HG03565 (cell line): ENCODE data around the gene ZNHIT2.
A peak's percentile ranks its signal among the peaks of the same experiment; 100 is the strongest.
"Not testable (repeated sequence)": the region's sequence is repeated elsewhere in the genome, so short reads cannot be mapped to it uniquely, and the experiment has no call there.

Experiments used
- ATAC-seq: cut with Tn5 transposase; IDR thresholded peaks from one replicate; pipeline ENCODE4 v1.9.1; 2021; ENCODE audit warnings: mild to moderate bottlenecking, moderate library complexity; ENCODE audit not compliant: unreplicated experiment

ZNHIT2 gene

DNA sequence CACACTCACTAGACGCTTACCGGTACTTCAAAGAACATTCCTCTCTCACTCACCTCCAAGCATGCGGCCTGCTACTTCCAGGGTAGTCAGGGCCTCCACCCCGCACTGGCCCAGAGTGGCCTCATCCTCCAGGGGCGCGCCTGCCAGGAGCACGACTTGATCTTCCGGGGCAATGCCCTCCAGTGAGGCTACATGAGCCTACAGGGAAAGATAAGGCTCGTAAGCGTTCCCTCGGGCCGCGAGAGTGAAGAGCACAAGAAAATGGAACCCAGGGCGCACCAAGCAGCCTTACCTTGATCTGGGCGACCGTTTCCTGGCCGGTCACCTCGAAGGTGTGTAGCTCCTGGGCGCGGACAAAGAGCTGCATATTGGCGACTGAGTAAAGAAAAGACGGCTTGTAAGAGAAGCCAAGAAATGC is 4.0 kb upstream of the ZNHIT2 start:
- no peak for ATAC-seq

DNA sequence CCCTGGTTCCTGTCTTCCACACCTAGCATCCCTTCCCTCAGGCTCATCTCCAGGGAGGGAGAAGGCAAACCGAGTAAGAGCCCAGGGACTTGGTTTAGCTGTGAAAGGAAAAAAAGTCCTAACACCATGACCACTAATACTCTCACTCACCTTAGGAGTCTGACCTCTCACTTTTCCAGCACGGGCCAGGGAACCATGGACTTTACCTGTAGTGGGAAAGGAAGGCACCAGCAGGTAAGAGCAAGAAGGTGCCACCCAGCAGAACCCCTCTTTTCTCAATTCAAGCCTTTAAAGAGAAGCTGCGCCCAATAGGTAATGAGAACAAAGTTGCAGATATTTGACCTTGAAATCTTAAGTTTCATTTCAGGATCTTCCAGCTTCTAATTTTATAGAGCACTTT is 3.3 kb upstream of the ZNHIT2 start:
- ATAC-seq = no peak

DNA sequence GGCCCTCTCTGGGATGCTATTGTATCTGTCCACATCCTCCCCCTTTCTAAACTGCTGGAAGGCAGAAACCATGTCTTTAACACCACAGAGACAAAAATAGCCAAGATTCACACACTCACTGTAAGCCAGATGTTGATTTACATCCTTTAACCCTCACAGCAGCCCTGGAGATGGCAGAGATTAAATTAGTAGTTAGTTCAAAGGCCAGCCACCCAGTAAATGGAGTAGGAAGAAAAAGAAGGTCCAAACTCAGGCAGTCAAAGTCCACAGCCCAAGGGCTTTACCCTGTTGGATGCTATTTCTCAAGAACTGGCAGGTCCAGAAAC is 2.1 kb upstream of the ZNHIT2 start:
- no peak for ATAC-seq

DNA sequence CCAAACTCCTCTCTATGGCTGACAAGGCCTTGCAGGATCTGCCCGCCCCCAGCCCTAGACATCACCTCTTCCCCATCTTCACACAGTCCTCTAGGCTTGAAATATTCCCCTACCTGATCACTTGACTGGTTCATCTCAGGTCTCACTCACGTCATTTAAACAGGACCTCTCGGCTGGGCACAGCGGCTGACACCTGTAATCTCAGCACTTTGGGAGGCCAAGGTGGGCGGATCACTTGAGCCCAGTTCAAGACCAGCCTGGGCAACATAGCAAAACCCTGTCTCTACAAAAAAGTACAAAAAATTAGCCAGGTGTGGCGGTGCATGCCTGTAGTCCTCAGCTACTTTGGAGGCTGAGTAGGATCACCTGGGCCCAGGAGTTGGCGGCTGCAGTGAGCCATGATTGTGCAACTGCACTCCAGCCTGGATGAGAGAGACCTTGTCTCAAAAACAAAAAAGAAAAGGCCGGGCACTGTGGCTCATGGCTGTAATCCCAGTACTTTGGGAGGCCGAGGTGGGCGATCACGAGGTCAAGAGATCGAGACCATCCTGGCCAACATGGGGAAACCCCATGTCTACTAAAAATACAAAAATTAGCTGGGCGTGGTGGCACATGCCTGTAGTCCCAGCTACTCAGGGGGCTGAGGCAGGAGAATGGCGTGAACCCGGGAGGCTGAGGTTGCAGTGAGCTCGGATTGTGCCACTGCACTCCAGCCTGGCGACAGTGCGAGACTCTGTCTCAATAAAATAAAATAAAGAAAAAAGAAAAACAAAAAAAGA is 1.6 kb upstream of the ZNHIT2 start:
- ATAC-seq = not testable (repeated sequence)

- ATAC-seq = no peak
These were observed 766 bp upstream of the ZNHIT2 start for GRCh38 chr11:65118097-65118837.

GRCh38 chr11:65116370-65117205 is 913 bp downstream of the ZNHIT2 start:
- ATAC-seq = no peak

DNA sequence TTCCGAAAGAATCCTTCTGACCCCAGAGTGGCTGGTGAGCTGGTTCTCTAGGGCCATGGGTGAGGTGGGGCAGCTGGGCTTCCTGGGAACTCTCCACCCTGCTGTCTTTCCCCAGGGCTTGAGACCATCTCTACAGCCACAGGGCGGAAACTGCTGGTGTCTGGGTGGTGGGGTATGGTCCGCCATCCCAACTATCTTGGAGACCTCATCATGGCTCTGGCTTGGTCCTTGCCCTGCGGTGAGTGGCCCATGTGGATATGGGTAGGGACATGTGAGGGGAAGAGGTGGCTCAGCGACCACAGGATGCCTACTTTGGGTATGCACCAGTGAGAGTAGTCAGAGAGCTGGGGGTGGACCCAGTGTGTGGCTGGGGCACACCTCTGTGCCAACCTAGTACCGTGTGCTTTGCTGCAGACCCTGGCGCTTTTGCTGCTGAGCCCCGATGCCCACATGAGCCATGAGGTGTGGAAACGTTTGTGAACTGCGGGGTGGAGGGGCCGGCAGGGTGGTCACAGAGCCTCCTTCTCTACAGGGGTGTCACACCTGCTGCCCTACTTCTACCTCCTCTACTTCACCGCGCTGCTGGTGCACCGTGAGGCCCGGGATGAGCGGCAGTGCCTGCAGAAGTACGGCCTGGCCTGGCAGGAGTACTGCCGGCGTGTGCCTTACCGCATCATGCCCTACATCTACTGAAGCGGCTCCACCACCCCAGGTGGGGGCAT is 2.0 kb downstream of the ZNHIT2 start:
- ATAC-seq = no peak

GRCh38 chr11:65114538-65115171 is 2.8 kb downstream of the ZNHIT2 start:
- no peak for ATAC-seq

GRCh38 chr11:65113839-65114238 is 3.7 kb downstream of the ZNHIT2 start:
- no peak for ATAC-seq

DNA sequence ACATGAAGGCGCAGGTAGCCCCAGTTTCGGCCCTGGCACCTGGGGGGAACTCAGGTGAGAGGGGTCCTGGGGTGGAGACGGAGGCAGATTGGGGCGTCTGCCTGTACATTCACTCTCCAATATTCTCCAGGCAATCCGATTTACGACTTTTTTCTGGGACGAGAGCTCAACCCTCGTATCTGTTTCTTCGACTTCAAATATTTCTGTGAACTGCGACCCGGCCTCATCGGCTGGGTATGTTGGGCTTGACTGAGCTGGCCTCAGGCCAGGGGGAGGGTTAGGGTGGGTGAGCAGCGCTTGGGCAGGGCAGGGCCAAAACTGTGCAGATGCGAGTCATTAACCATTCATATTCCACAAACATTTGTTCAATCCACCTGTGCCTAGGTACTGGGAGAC is 4.1 kb downstream of the ZNHIT2 start:
- ATAC-seq = no peak

- ATAC-seq = peak; percentile 24
These were observed 4.7 kb downstream of the ZNHIT2 start for GRCh38 chr11:65112546-65113360.

DNA sequence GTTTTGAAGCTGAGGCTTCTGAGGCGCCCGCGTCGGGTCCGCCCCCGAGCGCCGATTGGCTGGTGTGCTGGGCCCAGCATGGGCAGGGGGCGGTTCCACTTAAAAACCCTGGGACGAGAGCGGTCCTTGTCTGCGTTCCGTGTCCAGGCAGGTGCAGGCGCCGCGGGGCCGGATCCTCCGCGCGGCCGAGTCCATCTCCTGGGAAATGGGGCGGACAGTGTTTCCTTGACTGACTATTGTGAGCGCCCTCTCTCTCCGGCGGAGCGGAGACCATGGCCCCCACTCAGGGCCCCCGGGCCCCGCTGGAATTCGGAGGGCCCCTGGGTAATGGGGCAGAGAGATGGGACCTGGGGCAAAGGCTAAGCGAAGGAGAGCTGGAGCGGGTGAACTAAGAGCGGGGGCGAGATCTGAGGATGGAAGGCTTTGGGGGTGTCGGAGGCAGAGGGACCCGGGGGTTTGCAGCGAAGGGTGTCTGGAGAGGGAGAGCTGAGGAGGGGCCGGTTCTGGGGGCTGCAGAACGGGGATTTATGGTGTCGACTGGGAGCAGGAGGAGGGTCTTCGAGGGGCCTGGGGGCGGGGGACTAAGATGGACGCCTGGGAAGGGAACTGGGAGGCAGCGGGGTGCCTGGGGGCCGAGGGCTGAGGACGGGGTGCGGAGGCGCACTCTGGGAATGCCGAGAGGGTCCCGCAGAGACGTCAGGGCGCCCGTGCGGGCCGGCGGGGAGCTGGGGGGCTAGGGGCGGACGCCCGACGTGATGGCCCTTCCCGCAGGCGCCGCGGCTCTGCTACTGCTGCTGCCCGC is 5.6 kb downstream of the ZNHIT2 start, which contains the start of gene TM7SF2:
Gene TM7SF2, plus strand, starts transcription at position 129 of the 802 bp plus-strand sequence. Its CDS starts 144 bp downstream, at position 273.
- ATAC-seq = peak; percentile 39

DNA sequence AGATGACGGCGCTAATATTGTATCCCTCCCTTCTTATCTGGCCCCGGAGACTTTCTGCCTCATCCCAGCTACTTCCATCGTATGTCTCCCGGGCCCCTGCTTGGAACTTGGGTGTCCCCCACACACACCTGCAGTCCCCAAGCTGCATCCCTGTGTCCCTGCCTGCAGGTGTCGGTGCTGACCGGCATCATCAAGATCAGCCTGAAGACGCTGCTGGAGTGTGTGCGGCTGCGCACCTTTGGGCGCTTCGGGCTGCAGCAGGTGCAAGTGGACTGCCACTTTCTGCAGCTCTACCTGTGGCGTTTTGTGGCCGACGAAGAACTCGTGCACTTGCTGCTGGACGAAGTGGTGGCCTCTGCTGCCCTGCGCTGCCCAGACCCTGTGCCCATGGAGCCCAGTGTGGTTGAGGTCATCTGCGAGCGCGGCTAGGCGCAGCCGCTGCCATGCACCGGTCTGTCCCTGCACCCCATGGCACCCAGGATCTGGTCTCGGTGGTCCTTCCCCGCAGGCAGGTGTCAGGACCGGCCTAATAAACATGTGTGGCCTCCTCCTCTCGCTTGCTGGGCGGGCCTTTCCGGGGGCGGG is 6.2 kb downstream of the ZNHIT2 start:
- ATAC-seq = no peak

DNA sequence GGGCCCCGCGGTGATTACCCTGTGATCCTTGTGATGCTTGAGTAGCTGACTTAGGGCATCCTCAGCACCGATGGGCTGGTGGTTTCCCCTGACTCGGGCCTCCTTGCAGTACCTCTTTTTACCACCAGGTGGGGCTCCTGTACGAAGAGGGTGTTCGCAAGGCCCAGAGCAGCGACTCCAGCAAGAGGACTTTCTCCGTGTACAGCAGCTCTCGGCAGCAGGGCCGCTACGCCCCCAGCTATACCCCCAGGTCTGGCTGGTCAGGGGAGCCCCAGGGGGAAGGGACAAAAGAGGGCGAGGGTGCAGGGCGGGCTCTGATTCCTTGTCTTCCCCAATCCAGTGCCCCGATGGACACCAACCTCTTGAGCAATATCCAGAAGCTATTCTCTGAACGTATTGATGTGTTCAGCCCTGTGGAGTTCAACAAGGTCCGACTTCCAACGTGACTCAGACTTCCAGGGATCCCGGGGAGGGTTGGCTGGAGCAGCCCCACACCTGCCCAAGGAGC is 7.1 kb downstream of the ZNHIT2 start:
- no peak for ATAC-seq

GRCh38 chr11:65109231-65110198 is 8.0 kb downstream of the ZNHIT2 start:
- no peak for ATAC-seq

DNA sequence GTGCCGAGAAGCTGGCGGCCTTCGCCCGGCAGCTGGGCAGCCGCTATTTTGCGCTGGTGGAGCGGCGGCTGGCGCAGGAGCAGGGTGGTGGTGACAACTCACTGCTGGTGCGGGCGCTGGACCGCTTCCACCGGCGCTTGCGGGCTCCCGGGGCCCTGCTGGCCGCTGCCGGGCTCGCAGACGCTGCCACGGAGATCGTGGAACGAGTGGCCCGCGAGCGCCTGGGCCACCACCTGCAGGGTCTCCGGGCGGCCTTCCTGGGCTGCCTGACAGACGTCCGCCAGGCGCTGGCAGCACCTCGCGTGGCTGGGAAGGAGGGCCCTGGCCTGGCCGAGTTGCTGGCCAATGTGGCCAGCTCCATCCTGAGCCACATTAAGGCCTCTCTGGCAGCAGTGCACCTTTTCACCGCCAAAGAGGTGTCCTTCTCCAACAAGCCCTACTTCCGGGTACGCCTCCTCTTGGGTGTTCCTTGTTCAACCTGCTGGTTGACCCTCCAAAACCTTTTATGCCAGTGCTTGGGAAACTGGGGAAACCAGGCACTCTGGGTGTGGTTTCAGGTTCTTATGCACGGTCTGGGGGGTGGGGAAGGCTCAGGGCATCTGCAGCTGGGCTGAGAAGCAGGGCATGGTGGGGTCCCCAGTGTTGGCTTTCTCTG is 8.9 kb downstream of the ZNHIT2 start:
- no peak for ATAC-seq
